HG03064 (cell line): ENCODE data around the gene MEOX2.

Source experiments
- ATAC-seq: cut with Tn5 transposase; IDR thresholded peaks from one replicate; pipeline ENCODE4 v1.9.1; 2021; ENCODE audit warnings: low read depth; ENCODE audit not compliant: unreplicated experiment

The MEOX2 gene

GRCh38 chr7:15686295-15686956 lies at the start of gene MEOX2:
MEOX2 (minus strand) TSS chr7:15686683; CDS start chr7:15686402, 281 bp downstream.
- no peak for ATAC-seq

GRCh38 chr7:15729746-15730145 lies 43.3 kb upstream of the MEOX2 start:
- ATAC-seq, result no peak

GRCh38 chr7:15725051-15725450 lies 38.6 kb upstream of the MEOX2 start:
- ATAC-seq, result no peak

- ATAC-seq, result no peak
Observed at GRCh38 chr7:15723841-15724240, 37.4 kb upstream of the MEOX2 start.

- no peak for ATAC-seq
Observed at GRCh38 chr7:15720849-15721471, 34.5 kb upstream of the MEOX2 start.

- no peak for ATAC-seq
Observed at GRCh38 chr7:15719311-15719710, 32.8 kb upstream of the MEOX2 start.

DNA sequence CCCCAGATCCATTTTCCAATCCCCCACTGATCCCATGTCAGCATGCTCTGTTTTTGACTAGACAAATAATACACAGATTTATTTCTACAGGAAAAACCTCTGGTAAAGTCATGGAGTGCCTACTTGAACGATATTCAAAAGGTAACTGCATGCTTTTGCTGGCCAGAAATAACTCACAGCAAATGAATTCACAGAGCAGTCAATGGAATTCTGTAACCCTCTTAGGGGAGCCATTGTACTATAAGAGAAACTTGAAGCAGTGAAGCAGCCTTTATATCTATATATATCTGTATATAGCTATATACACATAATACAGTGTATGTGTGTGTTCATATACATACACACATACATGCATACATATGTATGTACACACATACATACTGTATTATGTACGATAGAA lies 29.0 kb upstream of the MEOX2 start:
- ATAC-seq, result no peak

DNA sequence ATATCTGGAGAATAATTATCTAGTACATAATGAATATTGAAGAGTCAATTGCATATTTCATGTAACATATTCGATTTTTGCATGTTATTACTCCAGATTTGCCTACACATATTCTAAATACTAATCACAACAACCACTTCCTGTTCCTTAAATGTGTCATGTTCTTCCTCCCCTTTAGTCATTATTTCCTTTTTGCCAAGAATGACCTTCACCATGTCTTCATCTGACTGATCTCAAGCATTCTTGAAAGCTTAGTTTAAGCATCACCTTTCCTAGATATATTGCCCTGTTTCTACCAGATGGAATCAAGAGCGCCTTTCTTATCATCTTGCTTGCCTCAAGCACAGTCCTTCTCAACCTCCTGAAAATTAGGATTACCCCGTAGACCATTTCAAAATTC lies 23.5 kb upstream of the MEOX2 start:
- no peak for ATAC-seq

- ATAC-seq, result no peak
Observed at GRCh38 chr7:15707570-15707969, 21.1 kb upstream of the MEOX2 start.

GRCh38 chr7:15703732-15704131 lies 17.2 kb upstream of the MEOX2 start:
- no peak for ATAC-seq

DNA sequence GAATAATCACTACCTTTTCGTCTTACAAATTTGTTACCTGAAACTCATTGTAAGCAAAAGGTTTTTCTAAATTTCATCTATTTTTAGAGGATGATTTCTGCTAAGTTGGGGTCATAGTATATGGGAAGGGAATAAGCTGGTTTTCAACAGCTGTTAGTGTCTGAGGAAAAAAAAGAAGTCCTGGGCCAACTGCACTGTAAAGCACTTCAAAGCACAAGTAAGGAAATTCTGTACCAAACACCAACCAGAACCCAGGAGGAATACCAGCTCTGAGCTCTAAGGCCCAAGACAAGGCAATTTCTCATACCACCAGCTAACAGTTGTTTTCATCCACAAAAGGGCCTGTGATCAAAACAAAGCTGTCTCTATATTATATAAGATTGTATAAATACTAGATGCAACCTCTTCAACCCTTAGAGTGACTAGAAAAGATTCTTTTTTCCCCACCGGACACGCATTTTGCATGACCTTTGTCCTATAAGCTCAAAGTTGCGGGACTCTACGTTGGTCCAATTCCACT lies 6.1 kb upstream of the MEOX2 start:
- no peak for ATAC-seq

- no peak for ATAC-seq
Observed at GRCh38 chr7:15688911-15689310, 2.4 kb upstream of the MEOX2 start.

DNA sequence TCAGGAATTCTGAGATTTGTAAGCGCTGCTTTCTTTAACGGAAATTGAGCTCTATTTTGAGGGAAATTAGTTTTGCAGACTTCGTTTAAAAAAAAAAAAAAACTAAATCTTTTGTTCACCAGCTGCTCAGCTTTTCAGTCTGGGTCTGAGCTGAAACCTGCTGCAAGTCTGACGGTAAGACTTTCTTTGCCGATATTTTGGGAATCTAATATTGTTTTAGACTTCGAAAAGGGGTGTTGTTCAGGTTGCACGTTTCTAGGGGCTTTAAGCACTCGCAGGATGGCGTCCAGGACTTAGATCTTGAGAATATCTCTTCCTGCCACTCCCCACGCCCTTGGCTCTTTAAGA lies 1.8 kb upstream of the MEOX2 start:
- no peak for ATAC-seq

DNA sequence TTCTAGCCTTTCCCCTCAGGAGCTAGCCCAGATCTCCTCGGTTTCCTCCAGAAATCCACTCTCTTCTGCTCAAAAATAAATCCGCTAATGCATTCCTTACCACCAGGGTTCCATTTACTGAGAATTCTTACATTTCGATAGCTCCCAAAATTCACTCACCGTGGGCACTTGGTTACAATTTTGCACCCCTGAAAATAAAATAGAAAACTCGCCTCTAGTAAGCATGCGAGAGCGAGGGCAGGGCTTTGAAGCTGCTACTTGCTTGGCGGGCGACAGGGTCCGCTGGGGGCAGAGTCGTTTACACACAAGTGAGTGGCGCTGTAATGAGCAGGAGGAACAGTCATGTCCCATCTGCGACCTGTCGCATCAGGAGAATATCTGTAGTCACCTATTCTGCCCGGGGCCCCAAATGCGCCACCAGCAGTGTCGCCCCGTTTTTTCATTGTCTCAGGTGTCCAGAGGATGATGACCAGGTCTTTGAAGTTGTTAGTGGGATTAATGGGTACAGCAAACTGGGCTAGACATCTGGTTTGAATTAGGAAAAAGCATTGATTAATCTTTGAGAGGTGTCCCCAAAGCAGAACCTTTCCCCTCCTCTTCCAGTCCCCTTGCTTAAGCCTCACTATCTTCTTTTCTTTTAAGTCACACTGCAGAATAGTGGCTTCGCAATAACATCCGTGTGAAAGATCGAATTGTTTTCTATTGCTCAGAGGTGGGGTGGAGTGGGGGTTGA lies 1.2 kb upstream of the MEOX2 start:
- no peak for ATAC-seq

- ATAC-seq, result no peak
Observed at GRCh38 chr7:15686957-15687545, 568 bp upstream of the MEOX2 start.

DNA sequence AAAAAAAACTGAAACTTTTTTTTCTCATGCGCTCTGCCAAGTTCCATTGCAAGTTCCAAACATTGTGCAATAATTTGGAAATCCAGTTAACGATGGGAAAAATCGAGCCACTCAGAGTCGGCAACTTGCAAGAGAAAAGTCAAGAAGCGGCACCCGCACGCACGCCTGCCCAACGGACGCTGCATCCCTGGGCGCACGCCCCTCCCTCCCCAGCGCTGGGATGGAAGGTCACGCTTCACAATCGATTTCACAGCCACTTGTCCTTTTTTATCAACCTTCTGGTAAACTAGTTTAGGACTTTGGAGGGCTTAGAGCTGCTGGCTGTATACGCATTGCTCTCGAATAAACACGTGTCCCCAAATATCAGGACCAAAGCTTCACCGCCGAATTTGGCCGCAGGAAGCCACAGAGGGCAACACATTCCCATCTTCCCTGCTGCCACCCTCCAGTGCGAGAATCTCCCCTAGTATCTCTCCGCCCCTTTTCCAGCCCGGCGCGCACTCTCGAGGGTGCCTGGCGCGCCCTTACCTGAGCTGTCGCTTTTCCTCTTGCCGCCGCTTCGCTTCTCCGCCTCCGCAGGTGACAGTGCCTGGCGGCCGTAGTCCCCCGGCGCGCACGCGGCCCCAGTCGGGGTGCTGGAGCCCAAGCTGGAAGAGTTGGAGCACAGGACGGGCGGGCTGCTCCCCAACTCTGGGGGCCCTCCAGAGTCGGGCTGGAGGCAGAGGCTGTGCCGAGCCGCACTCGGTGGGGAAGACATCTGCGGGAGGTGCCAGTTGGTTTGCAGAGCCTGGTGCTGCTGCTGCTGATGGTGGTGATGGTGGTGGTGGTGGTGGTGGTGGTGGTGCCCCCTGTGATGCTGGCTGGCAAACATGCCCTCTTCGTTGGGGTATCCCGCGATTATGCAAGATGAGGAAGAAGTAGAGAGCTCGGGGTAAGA lies 857 bp downstream of the MEOX2 start:
- ATAC-seq, result no peak

DNA sequence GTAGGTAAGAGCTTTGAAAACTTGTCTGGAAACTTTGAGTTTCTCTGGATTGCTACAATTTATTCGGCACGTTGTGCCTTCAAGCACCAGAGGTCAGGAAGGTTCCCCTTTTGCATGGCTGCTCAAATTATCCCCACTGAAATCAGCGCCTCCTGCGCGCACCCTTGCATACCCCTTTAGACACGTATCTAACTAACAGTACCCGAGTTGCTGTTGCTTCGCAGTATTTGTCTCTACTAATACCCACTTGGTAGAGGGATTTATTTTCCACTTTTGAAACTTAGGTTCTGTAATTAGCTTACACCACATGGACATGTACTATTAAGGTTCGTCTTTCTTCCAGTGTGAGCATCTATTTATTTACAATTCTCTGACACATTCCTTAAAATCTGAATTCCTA lies 1.6 kb downstream of the MEOX2 start:
- ATAC-seq, result no peak

GRCh38 chr7:15684111-15684800 lies 2.2 kb downstream of the MEOX2 start:
- no peak for ATAC-seq

DNA sequence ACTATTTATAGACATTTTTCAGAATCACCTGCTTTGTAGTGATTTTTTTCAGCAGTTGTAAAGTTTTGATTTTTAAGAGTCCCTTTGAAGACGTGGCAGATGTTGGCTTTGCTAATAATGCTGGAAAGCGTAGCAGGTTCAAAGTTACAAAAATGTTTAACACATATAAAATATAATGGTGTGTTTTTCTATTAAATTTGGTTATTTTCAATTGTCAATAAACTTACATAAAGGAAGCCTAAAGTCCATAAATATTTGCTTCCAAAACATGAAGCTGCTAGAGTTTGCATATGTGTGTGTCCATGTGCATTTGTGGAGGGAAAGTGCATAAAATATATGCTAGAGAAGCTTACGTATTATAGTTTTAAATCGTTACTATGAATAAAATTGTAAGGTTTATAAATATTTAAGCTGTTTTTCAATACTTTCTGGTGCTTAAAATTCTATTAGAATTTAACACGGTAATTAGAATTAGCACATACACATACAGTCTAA lies 3.7 kb downstream of the MEOX2 start:
- ATAC-seq, result no peak

- no peak for ATAC-seq
Observed at GRCh38 chr7:15682111-15682510, 4.4 kb downstream of the MEOX2 start.
